ENCODE results near the gene TMEM89.

- TF ChIP-seq CTCF (IDR thresholded peaks at IDR 0.05) (no peak), EP300 (IDR thresholded peaks at IDR 0.05) (no peak), POLR2A (IDR thresholded peaks at IDR 0.05) (no peak)
Measured at GRCh38 chr3:48629894-48630293, 8.3 kb upstream of the TMEM89 start.
